ENCODE data around the gene KDM4C. TPM values are rescaled to one million over a fixed set of nuclear protein-coding genes. Genes with fewer than 3 reads are reported as not detected.

The KDM4C gene
- total and polyA plus RNA-seq, 2 of the 4 experiments (the other 2 are of a cell fraction): 11.8 to 23.8 TPM

DNA sequence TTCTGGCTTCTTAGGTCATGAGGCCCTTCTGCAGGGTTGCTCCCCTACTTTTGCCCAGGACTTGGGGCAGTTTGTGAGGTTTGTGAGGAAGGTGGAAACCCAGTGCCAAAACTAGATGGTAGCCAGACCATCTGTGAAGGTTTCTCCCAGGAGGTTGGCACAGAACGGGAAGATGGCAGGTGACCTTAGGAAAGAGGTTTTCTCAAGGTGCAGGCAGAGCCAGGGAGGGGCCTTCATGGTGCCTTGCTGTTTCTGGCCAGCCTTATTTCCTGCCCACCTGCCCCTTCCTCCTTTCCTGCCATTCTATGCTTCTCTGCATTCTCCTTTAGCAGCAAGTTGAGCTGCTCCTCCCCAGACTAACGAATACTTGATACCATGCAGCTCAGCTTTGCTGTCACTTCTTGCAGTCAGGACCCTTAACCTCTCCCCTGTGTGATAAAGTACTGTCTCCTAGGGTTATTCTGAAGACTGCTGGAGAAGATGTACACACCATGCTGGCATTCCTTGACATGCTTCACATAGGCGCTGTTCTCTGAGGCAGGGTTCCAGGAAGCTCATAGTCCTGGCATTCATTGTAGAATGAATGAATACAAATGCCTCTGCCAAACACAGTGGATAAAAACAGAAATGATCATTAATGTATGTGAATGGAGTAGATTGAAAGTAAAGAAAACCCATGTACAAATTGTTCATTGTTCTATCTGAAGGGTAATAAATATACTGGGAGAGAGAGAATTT is 154.3 kb downstream of the KDM4C start:
- Histone ChIP-seq H3K79me1 (ENCODE audit: low read depth in 1 of 2, low read length in 2 of 2) (peaks cover 0 to 4% of the 10 kb centered on the region in 2 experiments; a peak in 1 of 4 replicates), H2BK120ac (ENCODE audit: low read depth, low read length) (no peak overlapping the region), H3K23ac (ENCODE audit: low read depth, low read length) (no peak overlapping the region), H4K20me1 (ENCODE audit: insufficient read depth, low read length) (0 out of 2 replicates have a peak, but pooled peaks cover 2% of the 10 kb centered on the region), H4K91ac (ENCODE audit: insufficient read depth, low read depth, low read length) (no peak overlapping the region), H3K4ac (ENCODE audit: low read depth, low read length) (no peak overlapping the region), H3K27me3 (ENCODE audit: control insufficient read depth, insufficient read depth, low read length) (no peaks in the 10 kb centered on the region), H2AK9ac (replicated peaks; ENCODE audit: low read depth, low read length, poor library complexity) (no peak overlapping the region), H3K4me1 (ENCODE audit: control insufficient read depth, insufficient read depth, low read length) (no peaks in the 10 kb centered on the region), H2BK15ac (ENCODE audit: low read depth, low read length) (no peak overlapping the region), H2AK5ac (ENCODE audit: low read depth, low read length) (no peak overlapping the region), H3K4me3 (ENCODE audit: insufficient read depth, low read depth, low read length) (no peak overlapping the region), H4K8ac (ENCODE audit: low read depth in 2 of 2, low read length in 2 of 2) (no peak overlapping the region), H3K9me1 (ENCODE audit: insufficient read depth, low read length) (no peaks in the 10 kb centered on the region), H3K18ac (ENCODE audit: low read depth, low read length) (no peak overlapping the region), H3K9me3 (ENCODE audit: control insufficient read depth, insufficient read depth, low read length) (no peaks in the 10 kb centered on the region), H3K56ac (ENCODE audit: extremely low read depth, insufficient read depth, low read length) (no peak overlapping the region), H2BK20ac (ENCODE audit: low read depth, low read length) (no peak overlapping the region), H3K36me3 (ENCODE audit: control insufficient read depth, insufficient read depth, low read length) (no peaks in the 10 kb centered on the region), H3K4me2 (ENCODE audit: low read depth, low read length) (no peak overlapping the region), H2AFZ (replicated peaks; ENCODE audit: low read length, poor library complexity) (no peak overlapping the region), H2BK5ac (ENCODE audit: low read depth, low read length, poor library complexity, severe bottlenecking) (no peak overlapping the region), H3K27ac (ENCODE audit: insufficient read depth, low read length) (no peak overlapping the region), H3K14ac (replicated peaks; ENCODE audit: low read depth, low read length) (no peak overlapping the region), H4K5ac (ENCODE audit: low read depth, low read length) (no peak overlapping the region), H3K9ac (ENCODE audit: low read depth, low read length) (no peak overlapping the region)
- ChIA-PET POLR2A (ENCODE audit: unreplicated experiment) (no interaction called here), CTCF (interaction anchor here (1.5 kb wide), 1 partner anchor 26 kb away, joined by 4 read pairs; no protein-coding TSS in a partner anchor)
- WGBS, 2 experiments (ENCODE audit: extremely low coverage in 2 of 2, insufficient read length in 1 of 2): 100% methylated on average over 1 of the region's 3 CpGs; no CpG with 5 or more reads in 1 of the 2 experiments
- DNase-seq: peak; percentile 14
- dilution Hi-C loops (cut with HindIII; ENCODE audit: low sequenced_read_pairs, unreplicated experiment): no loop called here
- in situ Hi-C loops (cut with MboI; ENCODE audit: low sequenced_read_pairs): loop anchor here (10.0 kb wide), 1 partner anchor 133 kb away; no protein-coding TSS in a partner anchor
- no TSS peak for BruUV-seq (replicated peaks)
- peak; percentile 53 for ATAC-seq (ENCODE audit: low read depth)
- intact Hi-C loops (cut with micrococcal nuclease): no loop called here
- TF ChIP-seq, protein P1, sequence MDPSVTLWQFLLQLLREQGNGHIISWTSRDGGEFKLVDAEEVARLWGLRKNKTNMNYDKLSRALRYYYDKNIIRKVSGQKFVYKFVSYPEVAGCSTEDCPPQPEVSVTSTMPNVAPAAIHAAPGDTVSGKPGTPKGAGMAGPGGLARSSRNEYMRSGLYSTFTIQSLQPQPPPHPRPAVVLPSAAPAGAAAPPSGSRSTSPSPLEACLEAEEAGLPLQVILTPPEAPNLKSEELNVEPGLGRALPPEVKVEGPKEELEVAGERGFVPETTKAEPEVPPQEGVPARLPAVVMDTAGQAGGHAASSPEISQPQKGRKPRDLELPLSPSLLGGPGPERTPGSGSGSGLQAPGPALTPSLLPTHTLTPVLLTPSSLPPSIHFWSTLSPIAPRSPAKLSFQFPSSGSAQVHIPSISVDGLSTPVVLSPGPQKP (IDR thresholded peaks at IDR 0.05; ENCODE audit: borderline replicate concordance, low read depth, low read length): no peak
- TF ChIP-seq, protein P2, sequence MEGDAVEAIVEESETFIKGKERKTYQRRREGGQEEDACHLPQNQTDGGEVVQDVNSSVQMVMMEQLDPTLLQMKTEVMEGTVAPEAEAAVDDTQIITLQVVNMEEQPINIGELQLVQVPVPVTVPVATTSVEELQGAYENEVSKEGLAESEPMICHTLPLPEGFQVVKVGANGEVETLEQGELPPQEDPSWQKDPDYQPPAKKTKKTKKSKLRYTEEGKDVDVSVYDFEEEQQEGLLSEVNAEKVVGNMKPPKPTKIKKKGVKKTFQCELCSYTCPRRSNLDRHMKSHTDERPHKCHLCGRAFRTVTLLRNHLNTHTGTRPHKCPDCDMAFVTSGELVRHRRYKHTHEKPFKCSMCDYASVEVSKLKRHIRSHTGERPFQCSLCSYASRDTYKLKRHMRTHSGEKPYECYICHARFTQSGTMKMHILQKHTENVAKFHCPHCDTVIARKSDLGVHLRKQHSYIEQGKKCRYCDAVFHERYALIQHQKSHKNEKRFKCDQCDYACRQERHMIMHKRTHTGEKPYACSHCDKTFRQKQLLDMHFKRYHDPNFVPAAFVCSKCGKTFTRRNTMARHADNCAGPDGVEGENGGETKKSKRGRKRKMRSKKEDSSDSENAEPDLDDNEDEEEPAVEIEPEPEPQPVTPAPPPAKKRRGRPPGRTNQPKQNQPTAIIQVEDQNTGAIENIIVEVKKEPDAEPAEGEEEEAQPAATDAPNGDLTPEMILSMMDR (conservative IDR thresholded peaks at IDR 0.05; ENCODE audit: low read depth, low read length): no peak
- TF ChIP-seq MXI1 (IDR thresholded peaks at IDR 0.05; ENCODE audit: borderline replicate concordance, low read depth, low read length) (no peak), RFX5 (IDR thresholded peaks at IDR 0.05; ENCODE audit: low read depth, low read length) (no peak), FOS (IDR thresholded peaks at IDR 0.05; ENCODE audit: low read depth, low read length) (no peak), CHD1 (IDR thresholded peaks at IDR 0.05; ENCODE audit: low read depth, low read length) (no peak), RAD21 (IDR thresholded peaks at IDR 0.05; ENCODE audit: low read length) (no peak), BHLHE40 (IDR thresholded peaks at IDR 0.05; ENCODE audit: low read depth, low read length) (no peak), CEBPB (IDR thresholded peaks at IDR 0.05; ENCODE audit: low read depth, low read length) (no peak), RCOR1 (IDR thresholded peaks at IDR 0.05; ENCODE audit: insufficient replicate concordance, low read length) (no peak), POLR2A (IDR thresholded peaks at IDR 0.05; ENCODE audit: low read depth, low read length) (no peak), SMC3 (IDR thresholded peaks at IDR 0.05; ENCODE audit: low read depth, low read length) (no peak), MAZ (IDR thresholded peaks at IDR 0.05; ENCODE audit: borderline replicate concordance, low read depth, low read length) (no peak), MAFK (IDR thresholded peaks at IDR 0.05; ENCODE audit: low read depth, low read length) (no peak)
- TF ChIP-seq, protein P3, sequence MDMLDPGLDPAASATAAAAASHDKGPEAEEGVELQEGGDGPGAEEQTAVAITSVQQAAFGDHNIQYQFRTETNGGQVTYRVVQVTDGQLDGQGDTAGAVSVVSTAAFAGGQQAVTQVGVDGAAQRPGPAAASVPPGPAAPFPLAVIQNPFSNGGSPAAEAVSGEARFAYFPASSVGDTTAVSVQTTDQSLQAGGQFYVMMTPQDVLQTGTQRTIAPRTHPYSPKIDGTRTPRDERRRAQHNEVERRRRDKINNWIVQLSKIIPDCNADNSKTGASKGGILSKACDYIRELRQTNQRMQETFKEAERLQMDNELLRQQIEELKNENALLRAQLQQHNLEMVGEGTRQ (IDR thresholded peaks at IDR 0.05; ENCODE audit: low read depth, low read length): no peak
